Stimulated activated CD4-positive, alpha-beta T cell treated with anti-CD3 and anti-CD28 coated beads, Interleukin-4, amount 100 ng/mL, for 48 hours (primary cell): ENCODE measurements around the gene PKNOX2.

Experiments used
- DNase-seq, 2 donors: peaks; one replicate each; pipeline ENCODE4 v3.0.0-alpha.2; 2020; ENCODE audit warnings: low read depth in 2 of 2

PKNOX2 gene

DNA sequence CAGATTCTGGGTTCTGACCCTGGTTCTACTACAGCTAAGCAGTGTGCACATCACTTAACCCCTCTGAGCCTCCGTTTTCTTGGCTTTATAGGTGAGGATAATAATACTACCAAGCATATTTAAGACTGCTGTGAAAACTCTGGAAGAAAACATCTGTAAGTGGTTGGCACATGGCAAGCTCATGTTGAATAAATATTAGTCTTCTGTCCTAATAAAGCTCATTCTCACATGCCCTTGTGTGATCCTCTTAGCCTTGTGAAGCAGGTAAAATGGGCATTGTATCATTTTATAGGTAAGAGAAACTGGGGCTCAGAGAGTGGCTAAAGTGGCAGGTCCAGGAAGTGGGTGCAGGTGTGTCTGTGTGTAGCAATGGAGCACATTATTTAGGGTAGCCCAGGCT lies 8.5 kb downstream of the PKNOX2 start:
- no peak for DNase-seq

DNA sequence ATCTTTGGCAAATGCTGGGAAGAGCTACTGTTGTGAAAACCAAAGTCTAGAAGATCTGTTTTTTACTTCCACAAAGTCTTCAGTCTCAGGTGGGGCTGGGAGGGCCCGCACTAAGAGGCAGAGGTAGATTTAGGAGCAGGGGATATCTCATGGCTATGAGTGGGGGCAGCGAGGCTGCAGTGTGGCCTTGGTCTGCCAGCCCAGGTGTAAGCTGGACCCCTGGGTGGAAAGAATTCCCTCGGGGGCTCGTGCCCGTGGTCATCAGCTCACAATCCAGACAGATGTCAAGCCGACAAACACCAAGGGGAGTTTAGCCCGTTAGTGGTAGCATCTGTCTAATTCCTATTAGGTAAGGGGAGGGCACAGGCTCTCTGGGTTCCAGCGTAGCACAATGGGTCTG lies 9.0 kb downstream of the PKNOX2 start:
- no peak for DNase-seq

DNA sequence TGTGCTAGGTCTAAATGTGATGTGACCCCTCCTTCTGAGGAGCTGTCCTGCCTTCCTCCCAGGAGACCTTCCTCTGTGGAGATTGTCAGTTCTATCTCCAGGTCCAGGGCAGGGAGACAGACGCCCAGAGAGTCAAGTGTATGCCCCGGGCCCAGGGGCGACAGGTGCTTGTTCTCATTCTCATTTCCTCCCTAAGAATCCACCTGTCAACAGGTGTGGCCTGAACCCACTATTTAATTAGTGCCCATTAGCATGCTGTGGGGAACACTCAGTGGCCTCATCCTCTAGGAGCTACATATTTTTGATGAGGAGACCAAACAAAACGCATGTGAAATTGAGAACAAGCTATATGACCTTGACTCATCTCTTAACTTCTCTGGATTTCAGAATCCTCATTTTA lies 9.5 kb downstream of the PKNOX2 start:
- no peak for DNase-seq

DNA sequence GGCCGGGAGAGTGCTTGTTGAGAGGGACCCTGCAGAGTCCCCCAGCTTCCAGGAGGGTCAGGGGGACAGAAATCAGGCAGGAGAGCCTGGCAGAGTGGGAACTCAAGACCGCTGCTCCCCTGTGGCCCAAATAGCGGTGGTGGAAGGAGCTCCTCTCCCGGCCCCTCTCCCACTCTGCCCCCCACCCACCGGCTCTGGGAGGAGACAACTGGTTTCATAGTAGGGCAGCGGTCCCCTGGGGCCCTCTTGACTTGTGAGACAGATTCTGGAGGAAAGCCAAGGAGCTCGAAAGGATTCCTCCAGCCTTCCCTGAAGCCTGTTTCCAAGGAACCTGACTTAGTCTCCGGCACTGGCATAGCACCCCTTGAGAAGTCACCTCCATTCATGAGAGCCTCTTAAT lies 10.1 kb downstream of the PKNOX2 start:
- DNase-seq, result no peak

DNA sequence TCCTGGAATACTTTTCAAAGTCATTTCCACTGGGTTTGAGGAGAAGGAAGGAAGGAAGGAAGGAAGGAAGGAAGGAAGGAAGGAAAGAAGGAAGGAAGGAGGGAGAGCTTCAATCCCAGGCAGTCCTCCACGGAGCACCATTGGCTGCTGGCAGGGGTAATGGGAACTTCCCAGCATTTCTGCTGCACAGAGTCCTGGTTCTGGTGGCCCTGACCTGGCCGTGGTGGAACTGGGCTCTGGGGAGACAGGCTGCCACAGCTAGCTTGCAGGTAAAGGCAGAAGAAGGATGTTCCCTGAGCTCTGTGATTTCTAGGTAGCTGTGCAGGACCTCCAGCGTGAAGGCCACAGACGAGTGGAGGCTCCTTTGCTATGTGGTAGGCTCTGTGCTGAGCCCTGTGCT lies 10.6 kb downstream of the PKNOX2 start:
- DNase-seq, result no peak

DNA sequence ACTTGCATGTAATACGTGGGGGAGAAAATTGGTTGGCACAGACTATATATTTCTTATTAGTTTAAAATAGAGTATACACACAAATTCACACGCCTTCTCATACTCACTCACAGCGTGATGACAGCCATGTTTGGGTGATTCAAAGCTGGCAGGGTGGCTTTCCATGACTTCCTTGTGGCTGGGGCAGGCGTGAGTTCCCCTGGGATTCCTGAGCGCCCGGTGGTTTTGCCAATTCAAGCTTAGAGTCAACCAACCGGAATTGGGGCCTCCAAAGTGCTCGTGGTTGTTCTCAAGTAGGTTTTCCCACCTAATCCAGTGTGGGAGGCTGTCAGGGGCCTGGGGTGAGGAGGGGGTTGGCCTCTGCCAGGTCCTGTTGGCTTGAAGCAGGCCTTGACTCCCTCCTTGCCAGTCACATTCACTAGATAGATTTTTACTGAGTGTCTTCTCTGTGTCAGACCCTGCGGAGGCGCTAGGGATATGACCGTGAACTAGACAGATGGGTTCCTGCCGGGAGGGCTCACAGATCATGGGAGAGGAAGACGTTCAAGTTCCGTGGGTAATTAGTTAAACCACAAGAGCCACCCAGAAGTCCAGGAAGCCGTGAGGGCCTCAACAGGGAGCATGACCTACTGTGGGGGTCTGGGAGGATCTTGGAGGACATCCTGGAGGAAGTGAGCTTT lies 11.5 kb downstream of the PKNOX2 start:
- DNase-seq, result no peak

DNA sequence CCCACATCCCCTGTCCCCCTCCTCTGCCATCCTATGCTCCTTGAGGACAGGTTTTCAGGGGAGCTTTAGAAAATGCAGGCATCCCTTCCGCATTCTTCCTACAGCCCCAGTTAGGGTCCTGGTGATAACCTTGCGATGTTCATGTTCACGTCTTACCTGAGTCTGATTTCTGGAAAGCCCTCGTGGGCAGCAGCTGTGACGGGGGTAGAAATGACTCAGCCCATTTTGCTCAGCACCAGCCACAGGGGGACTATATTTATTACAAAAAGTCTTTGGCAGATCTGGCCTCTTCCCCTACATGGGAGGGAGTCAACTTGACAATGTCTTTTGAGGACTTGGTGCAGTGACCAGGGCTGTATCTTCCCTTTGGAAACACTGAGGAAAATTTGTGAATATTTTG lies 12.3 kb downstream of the PKNOX2 start:
- no peak for DNase-seq

DNA sequence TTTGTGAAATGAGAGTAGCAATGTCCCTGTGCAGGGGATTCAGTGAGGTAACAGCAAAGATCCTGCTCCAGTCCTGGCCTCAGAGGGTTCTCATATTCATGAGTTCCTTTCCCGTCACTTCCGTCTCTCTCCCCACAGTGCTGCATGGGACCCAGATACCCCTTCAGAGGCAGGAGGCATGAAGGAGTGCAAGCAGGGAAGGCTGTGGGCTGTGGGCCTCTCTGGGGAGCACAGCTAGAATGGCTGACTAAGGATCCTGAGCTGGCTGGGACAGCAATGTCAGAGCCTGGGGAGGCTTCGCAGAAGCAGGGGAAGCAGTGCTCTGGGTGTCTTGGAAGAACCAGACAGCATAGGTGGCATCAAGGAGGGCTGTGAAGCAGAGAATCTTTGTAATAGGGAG lies 13.0 kb downstream of the PKNOX2 start:
- no peak for DNase-seq

DNA sequence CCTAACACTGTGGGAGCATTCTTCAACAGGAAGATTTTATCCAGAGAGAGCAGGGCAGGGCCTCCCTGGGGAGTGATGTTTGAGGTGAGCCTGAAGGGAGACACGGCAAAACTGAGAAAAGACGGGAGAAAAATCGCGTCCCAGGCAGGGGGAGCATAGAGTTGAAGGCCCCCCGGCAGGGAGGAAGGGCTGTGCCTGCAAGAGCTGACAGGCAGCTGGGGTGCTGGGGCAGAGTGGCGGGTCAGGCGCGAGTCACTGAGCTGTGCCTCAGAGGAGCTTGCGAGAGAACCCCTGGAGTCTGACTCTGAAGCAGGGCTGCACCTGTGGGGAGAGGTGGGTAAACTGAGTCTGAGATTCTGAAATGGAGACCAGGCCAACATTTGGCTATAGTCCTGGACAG lies 14.8 kb downstream of the PKNOX2 start:
- DNase-seq, result no peak

DNA sequence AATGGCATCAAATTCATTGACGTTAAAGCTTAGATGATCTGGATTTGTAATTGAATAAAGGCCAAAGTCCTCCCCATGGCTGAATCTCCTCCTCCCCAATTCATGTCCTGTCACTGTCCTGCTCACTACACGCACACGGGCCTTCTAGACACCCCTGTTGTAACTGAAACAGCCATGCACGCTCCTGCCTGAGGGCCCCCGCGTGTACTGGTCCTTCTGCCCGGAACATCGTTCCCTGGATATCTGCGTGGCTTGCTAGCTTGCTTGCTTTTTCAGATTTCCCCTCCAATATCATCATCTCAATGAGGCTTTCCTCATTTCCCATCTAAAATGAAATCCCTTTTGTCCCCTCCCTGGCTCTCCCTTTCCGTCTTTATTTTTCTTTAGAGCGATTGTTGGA lies 15.3 kb downstream of the PKNOX2 start:
- no peak for DNase-seq

DNA sequence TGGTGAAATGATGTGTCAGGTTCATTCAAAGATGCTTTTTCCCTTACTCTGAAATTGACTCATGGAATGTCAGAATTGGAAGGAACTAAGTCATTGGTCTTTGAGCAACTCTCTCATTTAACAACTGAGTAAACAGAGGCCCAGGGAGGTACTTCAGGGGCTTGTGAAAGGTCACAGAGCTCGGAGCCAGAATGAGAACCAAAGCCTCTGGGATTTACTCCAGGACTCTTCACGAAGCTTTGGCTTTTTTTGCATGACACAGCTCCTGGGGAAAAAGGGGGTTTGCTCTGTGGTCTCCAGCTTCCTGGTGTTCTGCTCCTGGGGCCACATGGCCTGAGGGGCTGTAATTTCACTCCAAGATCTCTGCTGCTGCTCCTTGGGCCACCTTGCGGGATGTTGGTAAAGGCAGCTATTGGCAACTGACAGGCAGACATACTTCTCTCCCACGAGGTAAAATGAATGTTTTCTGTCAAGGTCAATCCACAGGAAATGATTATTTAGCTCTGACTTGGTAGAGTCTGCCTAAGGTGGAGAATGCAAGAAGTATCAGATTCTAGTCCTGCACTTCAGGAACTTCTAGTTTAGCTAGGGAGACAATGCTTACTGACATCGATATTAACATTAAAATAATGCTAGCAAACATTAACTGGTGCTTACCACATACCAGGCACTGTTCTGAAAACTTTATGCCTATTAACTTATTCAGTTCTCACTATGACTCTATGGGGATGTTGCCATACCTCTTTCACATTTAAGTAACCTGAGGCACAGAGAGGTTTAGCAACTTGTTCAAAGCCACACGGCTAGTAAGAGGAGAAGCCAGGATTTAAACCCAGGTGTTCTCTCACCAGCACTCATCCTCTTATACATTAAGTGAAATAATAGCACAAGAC lies 16.1 kb downstream of the PKNOX2 start:
- no peak for DNase-seq

DNA sequence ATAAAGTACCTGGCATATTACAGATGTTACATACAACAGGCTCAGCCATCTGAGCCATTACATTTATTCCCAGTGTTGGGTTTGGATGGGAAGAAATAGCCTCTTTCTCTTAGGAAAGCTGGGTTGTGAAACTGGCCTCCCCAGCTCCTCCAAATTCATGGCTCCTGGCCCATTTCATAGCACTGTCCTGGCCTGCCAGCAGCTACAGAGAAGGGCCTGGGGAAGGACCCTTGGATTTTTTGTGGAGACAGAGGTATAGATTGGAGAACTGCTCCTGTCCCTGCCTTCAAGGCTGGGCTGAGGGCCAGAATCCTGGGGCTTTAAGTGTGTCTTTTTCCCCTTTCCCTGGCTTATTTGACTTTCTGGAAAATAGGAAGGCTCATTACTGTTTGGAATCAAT lies 18.0 kb downstream of the PKNOX2 start:
- DNase-seq, result no peak

DNA sequence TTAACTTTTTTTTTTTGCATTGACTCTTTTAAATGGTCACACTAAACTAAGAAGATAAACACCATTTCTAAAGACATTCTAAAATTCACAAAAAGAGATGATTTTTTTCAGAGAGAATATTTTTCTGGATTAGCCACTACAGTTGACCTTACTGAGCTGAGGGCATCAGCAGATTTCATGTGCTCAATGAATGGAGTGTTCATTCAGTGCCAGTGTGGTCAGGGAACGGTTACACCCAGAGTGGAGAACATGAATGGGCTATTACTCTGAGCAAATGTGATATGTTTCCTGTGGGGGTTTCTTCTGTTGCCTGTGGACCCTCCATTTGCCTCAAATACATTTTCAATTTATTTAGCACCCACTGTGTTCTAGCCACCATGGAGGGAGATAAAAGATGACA lies 19.1 kb downstream of the PKNOX2 start:
- no peak for DNase-seq

DNA sequence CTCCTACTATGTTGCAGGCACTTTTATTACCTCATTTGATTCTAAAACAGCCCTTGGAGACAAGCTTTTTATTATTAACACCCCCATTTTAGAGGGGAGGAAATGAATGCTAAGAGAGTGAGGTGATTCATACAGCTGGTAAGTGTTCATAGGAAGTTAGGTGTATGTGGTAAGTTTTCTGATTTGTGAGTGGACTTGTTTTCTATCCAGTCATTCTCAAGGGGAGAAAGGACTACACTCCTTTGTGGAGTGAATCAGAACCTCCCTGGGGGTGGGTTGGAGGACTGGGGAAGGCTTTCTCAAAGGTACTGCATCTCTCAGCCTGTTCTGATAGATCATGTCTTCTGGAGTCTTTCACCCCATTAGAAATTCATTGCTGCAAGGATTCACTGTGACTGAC lies 23.5 kb downstream of the PKNOX2 start:
- DNase-seq, result no peak

DNA sequence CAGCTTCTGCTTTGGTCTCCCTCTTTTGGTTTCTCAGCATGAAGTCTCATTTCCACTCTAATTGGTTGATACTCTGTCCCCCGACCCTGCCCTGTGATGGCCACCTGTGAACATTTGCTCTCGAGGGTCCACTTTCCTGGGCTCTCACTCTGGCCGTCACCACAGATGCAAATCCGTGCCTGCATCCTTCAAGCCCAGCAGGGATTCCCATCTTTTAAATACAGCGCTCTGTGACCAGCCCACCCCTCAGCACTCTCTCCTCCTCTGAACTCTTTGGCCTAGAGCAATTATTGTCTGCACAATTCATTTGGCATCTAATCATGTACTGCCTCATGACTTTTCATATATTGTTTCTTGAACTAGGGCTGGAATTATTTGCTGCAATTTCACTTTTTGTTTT lies 26.0 kb downstream of the PKNOX2 start:
- no peak for DNase-seq

DNA sequence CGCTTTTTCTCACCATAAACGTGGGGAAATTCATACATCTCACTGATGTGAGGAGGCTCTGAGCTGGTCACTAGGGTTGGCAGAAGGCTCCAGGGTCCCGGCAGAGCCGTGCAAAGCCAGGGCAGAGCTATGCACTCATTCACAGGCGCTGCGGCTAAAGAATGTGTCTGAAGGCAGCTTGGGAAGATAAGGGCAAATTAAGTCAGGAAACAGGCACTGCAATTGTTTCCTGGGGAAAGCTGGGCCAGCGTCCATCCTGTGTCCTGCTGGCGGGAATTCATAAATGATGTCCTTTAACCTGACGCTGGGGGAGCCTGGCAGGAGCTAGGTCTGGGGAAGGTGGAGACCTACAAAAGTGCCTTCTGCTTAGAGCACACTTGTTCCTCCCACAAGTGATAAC lies 27.6 kb downstream of the PKNOX2 start:
- no peak for DNase-seq

DNA sequence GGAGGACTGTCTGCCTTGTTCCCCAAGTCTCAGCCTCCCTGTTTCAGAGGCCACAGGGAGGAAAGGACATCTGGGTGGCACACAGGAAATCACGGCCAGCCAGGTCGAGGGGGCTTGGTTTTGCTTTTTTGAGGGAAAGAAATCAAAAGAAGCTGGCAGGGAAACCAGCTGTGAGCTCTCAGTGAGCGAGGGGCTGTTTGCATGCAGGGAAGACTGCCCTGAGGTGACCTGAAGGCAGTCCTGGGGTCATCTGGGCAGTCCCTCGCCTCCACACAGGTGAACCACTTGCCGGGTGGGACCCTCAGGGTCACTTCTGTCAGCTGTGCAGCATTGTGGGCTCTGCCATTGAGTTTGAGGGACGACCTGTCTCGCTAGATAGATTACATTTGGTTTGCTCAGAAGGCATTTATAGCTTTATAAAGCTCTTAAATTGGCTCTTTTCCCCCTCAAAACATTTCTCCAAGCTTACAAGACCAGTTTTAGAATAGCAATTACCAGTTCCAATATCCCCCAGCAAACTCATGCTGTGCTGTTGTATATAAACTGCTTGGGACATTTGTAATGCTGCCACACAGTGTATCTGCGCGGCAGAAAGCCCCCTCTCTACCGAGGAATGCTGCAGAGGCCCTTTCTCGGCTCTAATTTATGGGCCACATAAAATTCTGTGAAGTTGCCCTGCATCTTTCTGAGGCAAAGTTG lies 28.3 kb downstream of the PKNOX2 start:
- DNase-seq, result no peak

DNA sequence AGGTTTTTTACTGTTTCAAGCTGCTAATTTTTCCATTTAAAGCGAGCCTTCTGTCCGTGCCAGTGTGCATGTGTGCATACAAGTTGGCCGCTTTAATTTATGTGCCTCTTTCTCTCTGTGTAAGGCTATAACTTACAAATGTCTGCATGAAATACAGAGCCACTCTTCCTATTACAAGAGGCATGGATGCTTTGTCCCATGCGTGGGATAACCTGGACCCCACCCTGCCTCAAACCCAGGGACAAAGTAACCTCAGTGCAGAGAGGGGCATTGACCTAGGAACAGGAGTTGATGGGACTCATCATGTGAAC lies 28.8 kb downstream of the PKNOX2 start:
- DNase-seq, result no peak

DNA sequence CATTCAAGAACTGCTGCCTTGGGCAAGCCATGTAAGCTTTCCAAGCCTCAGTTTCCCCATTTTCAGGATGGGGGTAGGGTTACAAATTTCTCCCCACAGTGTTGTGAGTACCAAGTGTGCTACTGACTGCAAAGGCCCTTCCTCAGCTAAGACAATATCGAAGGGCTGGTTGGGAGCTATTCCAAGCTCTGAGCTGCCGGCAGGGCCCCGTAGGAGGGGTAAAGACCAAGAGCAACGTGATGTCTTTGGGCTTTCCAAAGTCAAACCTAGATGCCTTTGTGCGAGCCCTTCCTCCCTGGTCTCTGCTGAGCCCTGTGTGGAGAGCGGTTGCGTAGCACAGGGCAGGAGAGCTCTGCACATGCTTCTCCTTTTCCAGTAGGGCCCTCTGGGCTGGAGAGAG lies 29.3 kb downstream of the PKNOX2 start:
- no peak for DNase-seq

DNA sequence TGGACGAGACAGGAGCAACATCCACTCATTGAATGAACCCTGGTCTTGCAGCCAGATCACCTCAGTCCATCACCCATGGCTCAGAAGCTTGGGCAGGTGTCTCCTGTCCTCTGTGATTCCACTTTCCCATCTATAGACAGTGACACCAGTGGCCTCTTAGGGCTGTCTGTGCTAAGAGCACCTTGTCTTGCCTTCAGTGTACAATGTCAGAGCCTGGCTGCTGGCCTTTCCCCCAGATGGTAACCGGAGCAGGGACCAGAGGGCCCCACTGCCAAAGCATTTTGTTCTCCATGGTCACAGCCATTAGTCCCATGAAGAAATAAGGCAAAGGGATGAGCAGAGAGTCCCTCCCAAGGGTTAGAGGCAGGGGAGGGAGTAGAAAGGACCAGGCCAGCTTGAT lies 35.4 kb downstream of the PKNOX2 start:
- DNase-seq, result no peak

DNA sequence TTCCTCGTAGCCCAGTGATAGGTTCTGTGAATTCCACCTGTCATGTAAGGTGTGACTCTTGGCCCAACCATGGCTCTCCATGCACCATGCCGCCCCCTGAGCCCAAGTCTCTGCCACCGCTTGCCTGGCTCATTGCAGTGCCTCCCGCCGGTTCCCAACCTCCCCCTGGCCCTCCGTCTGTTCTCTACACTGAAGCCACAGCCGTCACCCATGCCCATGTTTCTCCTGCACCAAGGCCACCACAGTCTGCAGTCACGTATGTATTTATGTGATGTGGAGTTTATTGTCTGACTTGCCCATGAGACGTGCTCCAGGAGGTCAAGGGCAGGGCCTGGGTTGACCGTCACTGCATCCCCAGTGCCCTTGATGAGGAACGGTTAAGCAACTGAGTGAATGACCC lies 35.9 kb downstream of the PKNOX2 start:
- no peak for DNase-seq

DNA sequence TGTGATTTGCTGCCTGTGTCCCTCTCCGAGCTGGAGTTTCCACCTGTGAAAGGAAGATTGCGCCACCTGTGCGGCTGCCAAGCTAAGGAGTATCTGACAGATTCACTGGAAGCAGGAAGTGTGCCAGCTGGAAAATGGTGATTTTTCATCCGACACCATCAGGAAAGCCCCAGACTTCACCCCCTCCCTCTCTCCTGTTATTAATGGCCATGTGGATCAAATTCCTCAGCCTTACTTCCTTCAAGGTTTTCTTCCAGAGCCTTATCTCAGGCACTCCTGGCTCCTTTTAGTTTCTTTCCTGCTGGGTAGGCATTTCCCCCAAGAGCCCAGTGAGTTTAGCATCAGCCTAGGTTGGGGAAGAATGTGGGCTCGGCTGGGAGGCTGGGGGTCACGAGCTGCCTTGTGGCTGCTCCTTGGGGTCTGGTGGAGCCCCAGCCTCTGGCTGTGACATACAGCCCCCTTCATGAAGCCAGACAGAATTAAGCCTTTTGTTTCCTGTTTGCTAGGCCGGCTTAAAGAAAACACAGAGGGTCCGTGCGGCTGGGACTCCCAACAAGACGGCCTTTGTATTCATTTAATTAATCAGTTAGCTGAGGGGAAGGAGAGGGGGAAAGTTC lies 37.1 kb downstream of the PKNOX2 start:
- DNase-seq, result no peak
